ENCODE results near the gene DUSP18.
"Not testable (repeated sequence)": the region's sequence is repeated elsewhere in the genome, so short reads cannot be mapped to it uniquely, and the experiment has no call there.

DUSP18 gene

GRCh38 chr22:30687358-30687757 is 19.7 kb upstream of the DUSP18 start:
- H3K4me1 ChIP-seq (ENCODE audit: control insufficient read depth in 1 of 2, insufficient read depth in 1 of 2, low read depth in 1 of 2, low read length in 1 of 2): no peaks in the 10 kb centered on the region
- no peak overlapping the region for H3K27ac ChIP-seq
- H3K9me3 ChIP-seq: no peaks in the 10 kb centered on the region
- TF ChIP-seq CTCF (IDR thresholded peaks at IDR 0.05): no peak
- H3K36me3 ChIP-seq: no peaks in the 10 kb centered on the region
- no peak overlapping the region for H3K4me3 ChIP-seq (ENCODE audit: low read depth in 1 of 2, low read length in 1 of 2)
- H3K27me3 ChIP-seq: peaks cover 13% of the 10 kb centered on the region

- Histone ChIP-seq H3K9me3 (no peaks in the 10 kb centered on the region), H3K4me1 (ENCODE audit: control insufficient read depth in 1 of 2, insufficient read depth in 1 of 2, low read depth in 1 of 2, low read length in 1 of 2) (peaks cover 0 to 8% of the 10 kb centered on the region in 2 experiments), H3K27ac (no peak overlapping the region), H3K36me3 (no peaks in the 10 kb centered on the region), H3K27me3 (no peaks in the 10 kb centered on the region), H3K4me3 (ENCODE audit: low read depth in 1 of 2, low read length in 1 of 2) (no peak overlapping the region)
- no peak for TF ChIP-seq CTCF (IDR thresholded peaks at IDR 0.05)
Observed at GRCh38 chr22:30685178-30685577, 17.5 kb upstream of the DUSP18 start.

- H3K4me1 ChIP-seq (ENCODE audit: control insufficient read depth in 1 of 2, insufficient read depth in 1 of 2, low read depth in 1 of 2, low read length in 1 of 2): peaks cover 0 to 8% of the 10 kb centered on the region in 2 experiments
- no peaks in the 10 kb centered on the region for H3K9me3 ChIP-seq
- H3K4me3 ChIP-seq (ENCODE audit: low read depth in 1 of 2, low read length in 1 of 2): no peak overlapping the region
- peaks cover 11% of the 10 kb centered on the region for H3K27me3 ChIP-seq
- TF ChIP-seq CTCF (IDR thresholded peaks at IDR 0.05): no peak
- no peak overlapping the region for H3K27ac ChIP-seq
- H3K36me3 ChIP-seq: no peaks in the 10 kb centered on the region
Observed at GRCh38 chr22:30681831-30682230, 14.2 kb upstream of the DUSP18 start.

- no peak for TF ChIP-seq CTCF (IDR thresholded peaks at IDR 0.05)
- Histone ChIP-seq H3K4me1 (ENCODE audit: control insufficient read depth in 1 of 2, insufficient read depth in 1 of 2, low read depth in 1 of 2, low read length in 1 of 2) (peaks cover 0 to 8% of the 10 kb centered on the region in 2 experiments), H3K36me3 (no peaks in the 10 kb centered on the region)
Observed at GRCh38 chr22:30680991-30681770, 13.5 kb upstream of the DUSP18 start.

GRCh38 chr22:30679895-30680690 is 12.4 kb upstream of the DUSP18 start:
- not testable (repeated sequence) for H3K4me3 ChIP-seq (ENCODE audit: low read depth in 1 of 2, low read length in 1 of 2); H3K27ac ChIP-seq; H3K4me1 ChIP-seq (ENCODE audit: control insufficient read depth in 1 of 2, insufficient read depth in 1 of 2, low read depth in 1 of 2, low read length in 1 of 2); H3K9me3 ChIP-seq; H3K36me3 ChIP-seq
- H3K27me3 ChIP-seq: peaks cover 11% of the 10 kb centered on the region

More at GRCh38 chr22:30680991-30681770, 13.5 kb upstream of the DUSP18 start:
- Histone ChIP-seq H3K27ac (no peak overlapping the region), H3K4me3 (ENCODE audit: low read depth in 1 of 2, low read length in 1 of 2) (no peak overlapping the region), H3K9me3 (no peaks in the 10 kb centered on the region), H3K27me3 (peaks cover 11% of the 10 kb centered on the region)

- not testable (repeated sequence) for H3K4me1 ChIP-seq (ENCODE audit: control insufficient read depth in 1 of 2, insufficient read depth in 1 of 2, low read depth in 1 of 2, low read length in 1 of 2); H3K4me3 ChIP-seq (ENCODE audit: low read depth in 1 of 2, low read length in 1 of 2); H3K36me3 ChIP-seq; H3K27ac ChIP-seq; H3K9me3 ChIP-seq
- H3K27me3 ChIP-seq: peaks cover 11% of the 10 kb centered on the region
Observed at GRCh38 chr22:30676565-30676964, 8.9 kb upstream of the DUSP18 start.
